Esophagus muscularis mucosa (tissue), 3 donors: Measurements from ENCODE around the gene ZNF692.

Source experiments
- POLR2A ChIP-seq: fragments of 450-650 bp; IDR thresholded peaks from one replicate; pipeline ENCODE4 v1.6.1; 2017; ENCODE audit warnings: antibody characterized with exemption, moderate library complexity, mild to moderate bottlenecking, low read depth
- POLR2AphosphoS5 ChIP-seq, 2 donors: sonication (generic); formaldehyde crosslinking; IDR thresholded peaks; one replicate each; pipeline ENCODE4 v1.6.1; 2017; ENCODE audit warnings: antibody characterized with exemption in 2 of 2
- TF ChIP-seq, protein P1 (sequence below), 3 experiments: fragments of 200-600 bp in 2 of 3; fragments of 450-650 bp in 1 of 3; sonication (generic) in 2 of 3; IDR thresholded peaks; one replicate each; pipeline ENCODE4 v1.5.1; 2017 to 2019; ENCODE audit warnings: antibody characterized with exemption in 3 of 3, mild to moderate bottlenecking in 2 of 3, moderate library complexity in 1 of 3

DNA sequence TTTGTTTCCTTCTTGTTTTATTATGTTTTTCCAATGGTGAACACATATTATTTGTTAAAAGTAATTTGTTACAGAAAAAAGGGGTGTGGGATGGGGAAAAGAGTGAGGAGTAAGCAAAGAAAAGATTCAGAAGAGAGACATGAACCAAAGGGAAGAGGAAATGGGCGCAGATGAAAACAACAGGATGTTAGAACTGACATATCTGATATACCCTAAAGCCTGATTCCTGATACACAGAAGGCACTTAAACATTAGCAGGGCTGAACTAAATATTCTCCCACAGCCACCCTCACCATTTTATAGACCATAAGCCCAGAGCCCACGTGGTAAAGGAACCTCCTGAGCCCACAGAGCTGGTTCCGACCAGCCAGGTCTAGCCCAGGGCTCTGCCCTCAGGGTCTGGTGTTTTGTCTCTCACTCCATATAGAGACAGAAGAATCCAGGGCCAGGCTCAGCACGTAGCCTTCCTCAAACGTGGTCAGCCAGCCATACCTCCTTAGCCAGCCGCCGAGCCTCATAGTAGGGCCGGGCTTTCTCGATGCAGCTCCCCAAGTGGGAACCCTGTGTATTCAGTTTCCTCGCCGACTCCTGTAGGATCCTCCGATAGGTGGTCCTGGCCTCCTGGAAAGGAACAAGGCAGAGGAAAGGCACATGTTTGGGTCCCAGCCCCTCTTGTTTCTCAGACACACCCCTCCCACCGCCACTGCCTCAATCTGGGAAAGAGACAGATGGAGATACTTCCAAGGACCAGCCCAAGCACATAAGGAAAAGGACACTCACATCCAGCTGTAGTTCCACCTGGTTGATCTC is 42.6 kb downstream of the ZNF692 start:
- TF ChIP-seq POLR2A (no peak), POLR2AphosphoS5 (IDR thresholded peaks at IDR 0.05) (no peak)
- TF ChIP-seq, protein P1, sequence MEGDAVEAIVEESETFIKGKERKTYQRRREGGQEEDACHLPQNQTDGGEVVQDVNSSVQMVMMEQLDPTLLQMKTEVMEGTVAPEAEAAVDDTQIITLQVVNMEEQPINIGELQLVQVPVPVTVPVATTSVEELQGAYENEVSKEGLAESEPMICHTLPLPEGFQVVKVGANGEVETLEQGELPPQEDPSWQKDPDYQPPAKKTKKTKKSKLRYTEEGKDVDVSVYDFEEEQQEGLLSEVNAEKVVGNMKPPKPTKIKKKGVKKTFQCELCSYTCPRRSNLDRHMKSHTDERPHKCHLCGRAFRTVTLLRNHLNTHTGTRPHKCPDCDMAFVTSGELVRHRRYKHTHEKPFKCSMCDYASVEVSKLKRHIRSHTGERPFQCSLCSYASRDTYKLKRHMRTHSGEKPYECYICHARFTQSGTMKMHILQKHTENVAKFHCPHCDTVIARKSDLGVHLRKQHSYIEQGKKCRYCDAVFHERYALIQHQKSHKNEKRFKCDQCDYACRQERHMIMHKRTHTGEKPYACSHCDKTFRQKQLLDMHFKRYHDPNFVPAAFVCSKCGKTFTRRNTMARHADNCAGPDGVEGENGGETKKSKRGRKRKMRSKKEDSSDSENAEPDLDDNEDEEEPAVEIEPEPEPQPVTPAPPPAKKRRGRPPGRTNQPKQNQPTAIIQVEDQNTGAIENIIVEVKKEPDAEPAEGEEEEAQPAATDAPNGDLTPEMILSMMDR (IDR thresholded peaks at IDR 0.05): no peak
